GM21786 (cell line): ENCODE data around the gene AGO4.
"Not testable (repeated sequence)": the region's sequence is repeated elsewhere in the genome, so short reads cannot be mapped to it uniquely, and the experiment has no call there.

Experiments
- ATAC-seq: cut with Tn5 transposase; IDR thresholded peaks from one replicate; pipeline ENCODE4 v1.9.1; 2021; ENCODE audit not compliant: unreplicated experiment

The AGO4 gene

GRCh38 chr1:35810096-35810881 is 2.5 kb downstream of the AGO4 start:
- no peak for ATAC-seq

- ATAC-seq, result not testable (repeated sequence)
These were observed 4.9 kb downstream of the AGO4 start for GRCh38 chr1:35812754-35813153.

GRCh38 chr1:35825255-35825654 is 17.4 kb downstream of the AGO4 start:
- no peak for ATAC-seq

- ATAC-seq, result no peak
These were observed 24.6 kb downstream of the AGO4 start for GRCh38 chr1:35832276-35832905.

GRCh38 chr1:35833395-35833794 is 25.6 kb downstream of the AGO4 start:
- no peak for ATAC-seq

- no peak for ATAC-seq
These were observed 26.4 kb downstream of the AGO4 start for GRCh38 chr1:35834218-35834617.

- no peak for ATAC-seq
These were observed 27.6 kb downstream of the AGO4 start for GRCh38 chr1:35835398-35835797.

- ATAC-seq, result no peak
These were observed 28.9 kb downstream of the AGO4 start for GRCh38 chr1:35836734-35837133.

- no peak for ATAC-seq
These were observed 31.0 kb downstream of the AGO4 start for GRCh38 chr1:35838693-35839245.

- ATAC-seq, result no peak
These were observed 37.0 kb downstream of the AGO4 start for GRCh38 chr1:35844826-35845225.

GRCh38 chr1:35845766-35846165 is 38.0 kb downstream of the AGO4 start:
- ATAC-seq, result no peak

GRCh38 chr1:35847935-35848565 is 40.2 kb downstream of the AGO4 start:
- ATAC-seq, result no peak

GRCh38 chr1:35850051-35850450 is 42.2 kb downstream of the AGO4 start:
- no peak for ATAC-seq

- no peak for ATAC-seq
These were observed 42.9 kb downstream of the AGO4 start for GRCh38 chr1:35850716-35851115.

- no peak for ATAC-seq
These were observed 43.5 kb downstream of the AGO4 start for GRCh38 chr1:35851132-35851869.

GRCh38 chr1:35852241-35852640 is 44.4 kb downstream of the AGO4 start:
- ATAC-seq, result no peak

GRCh38 chr1:35854989-35855700 is 47.3 kb downstream of the AGO4 start:
- ATAC-seq, result no peak

- no peak for ATAC-seq
These were observed 49.1 kb downstream of the AGO4 start for GRCh38 chr1:35856964-35857363.

GRCh38 chr1:35857830-35858229 is 50.0 kb downstream of the AGO4 start:
- ATAC-seq, result no peak

GRCh38 chr1:35860696-35861095 is 52.9 kb downstream of the AGO4 start:
- ATAC-seq, result no peak

GRCh38 chr1:35863136-35863535 is 55.3 kb downstream of the AGO4 start:
- no peak for ATAC-seq
